IMR-90 (cell line): ENCODE data around the gene SLC37A1. TPM values are rescaled to one million over a fixed set of nuclear protein-coding genes. Genes with fewer than 3 reads are reported as not detected.

Experiments
- ATAC-seq: fragments of 200-7000 bp; cut with Tn5 transposase; 2 replicates; pipeline ENCODE4 v1.9.1; 2020; ENCODE audit warnings: low read depth, mild to moderate bottlenecking, moderate library complexity
- BruUV-seq: library from RNA; stranded (reverse); fragments of 400-500 nt; replicated peaks from 2 replicates; lab custom pipeline; 2021; lab: Mats Ljungman, UMichigan
- CTCF ChIA-PET: fragments of 300-600 bp; formaldehyde crosslinking; extraction: SDS; loops from one replicate; lab custom pipeline; 2021; ENCODE audit warnings: antibody characterized with exemption; lab: Yijun Ruan, JAX
- POLR2A ChIA-PET: fragments of 300-600 bp; sonication (Branson Sonifier 250); formaldehyde crosslinking; loops from one replicate; lab custom pipeline; 2022; ENCODE audit warnings: antibody characterized with exemption; ENCODE audit not compliant: unreplicated experiment; lab: Charles Lee
- DNase-seq: peaks from one replicate; pipeline ENCODE4 v3.0.0; 2013
- H2AFZ ChIP-seq: replicated peaks from 2 replicates; pipeline ENCODE3; 2013; ENCODE audit warnings: low read length, mild to moderate bottlenecking; ENCODE audit not compliant: poor library complexity
- H2AK5ac ChIP-seq: 2 replicates; pipeline ENCODE4 v1.6.1; 2013; ENCODE audit warnings: low read depth, low read length, inconsistent platforms
- H2AK9ac ChIP-seq: replicated peaks from 2 replicates; pipeline ENCODE3; 2013; ENCODE audit warnings: mild to moderate bottlenecking, low read depth, low read length, moderate library complexity; ENCODE audit not compliant: poor library complexity
- H2BK120ac ChIP-seq: 2 replicates; pipeline ENCODE4 v1.6.1; 2013; ENCODE audit warnings: low read depth, low read length, inconsistent platforms
- H2BK15ac ChIP-seq: 3 replicates; pipeline ENCODE4 v1.6.1; 2013; ENCODE audit warnings: low read depth, low read length, inconsistent platforms
- H2BK20ac ChIP-seq: 2 replicates; pipeline ENCODE4 v1.6.1; 2013; ENCODE audit warnings: low read depth, mild to moderate bottlenecking, inconsistent platforms, low read length, moderate library complexity
- H2BK5ac ChIP-seq: 2 replicates; pipeline ENCODE4 v1.6.1; 2013; ENCODE audit warnings: mild to moderate bottlenecking, low read depth, low read length, inconsistent platforms; ENCODE audit not compliant: poor library complexity, severe bottlenecking
- H3K14ac ChIP-seq: replicated peaks from 2 replicates; pipeline ENCODE4 v1.6.1; 2013; ENCODE audit warnings: low read depth, low read length, inconsistent platforms
- H3K18ac ChIP-seq: 2 replicates; pipeline ENCODE4 v1.6.1; 2013; ENCODE audit warnings: low read depth, low read length, control low read depth
- H3K23ac ChIP-seq: 2 replicates; pipeline ENCODE4 v1.6.1; 2013; ENCODE audit warnings: low read depth, low read length, inconsistent platforms
- H3K27ac ChIP-seq: 2 replicates; pipeline ENCODE4 v1.5.1; 2013; ENCODE audit warnings: mild to moderate bottlenecking, control low read depth, low read length; ENCODE audit not compliant: insufficient read depth
- H3K27me3 ChIP-seq: 2 replicates; pipeline ENCODE4 v1.6.1; 2013; ENCODE audit warnings: low read length; ENCODE audit not compliant: control insufficient read depth, insufficient read depth
- H3K36me3 ChIP-seq: 2 replicates; pipeline ENCODE4 v1.6.1; 2013; ENCODE audit warnings: low read length, mixed read lengths; ENCODE audit not compliant: control insufficient read depth, insufficient read depth
- H3K4ac ChIP-seq: 2 replicates; pipeline ENCODE4 v1.6.1; 2013; ENCODE audit warnings: low read depth, low read length, inconsistent platforms
- H3K4me1 ChIP-seq: 2 replicates; pipeline ENCODE4 v1.6.1; 2013; ENCODE audit warnings: low read length, mixed read lengths; ENCODE audit not compliant: control insufficient read depth, insufficient read depth
- H3K4me2 ChIP-seq: 2 replicates; pipeline ENCODE4 v1.6.1; 2013; ENCODE audit warnings: low read depth, mild to moderate bottlenecking, control low read depth, low read length, moderate library complexity
- H3K4me3 ChIP-seq: 2 replicates; pipeline ENCODE4 v1.5.1; 2013; ENCODE audit warnings: low read depth, mild to moderate bottlenecking, control low read depth, low read length, moderate library complexity; ENCODE audit not compliant: insufficient read depth
- H3K56ac ChIP-seq: 2 replicates; pipeline ENCODE4 v1.6.1; 2013; ENCODE audit warnings: low read length, inconsistent platforms; ENCODE audit not compliant: insufficient read depth; ENCODE audit errors: extremely low read depth
- H3K79me1 ChIP-seq, 2 experiments: 2 replicates each; pipeline ENCODE4 v1.6.1; 2013; ENCODE audit warnings: low read length in 2 of 2, inconsistent platforms in 1 of 2, low read depth in 1 of 2
- H3K9ac ChIP-seq: 2 replicates; pipeline ENCODE4 v1.6.1; 2013; ENCODE audit warnings: low read depth, low read length, control low read depth
- H3K9me1 ChIP-seq: 2 replicates; pipeline ENCODE4 v1.6.1; 2013; ENCODE audit warnings: low read length, inconsistent platforms; ENCODE audit not compliant: insufficient read depth
- H3K9me3 ChIP-seq: 2 replicates; pipeline ENCODE4 v1.6.1; 2013; ENCODE audit warnings: low read length; ENCODE audit not compliant: control insufficient read depth, insufficient read depth
- H4K20me1 ChIP-seq: 2 replicates; pipeline ENCODE4 v1.6.1; 2013; ENCODE audit warnings: low read length, inconsistent platforms; ENCODE audit not compliant: insufficient read depth
- H4K5ac ChIP-seq: 2 replicates; pipeline ENCODE4 v1.6.1; 2013; ENCODE audit warnings: mild to moderate bottlenecking, low read depth, low read length, control low read depth
- H4K8ac ChIP-seq, 2 experiments: 2 replicates each; pipeline ENCODE4 v1.6.1; 2013; ENCODE audit warnings: low read depth in 2 of 2, low read length in 2 of 2, control low read depth in 1 of 2, inconsistent platforms in 1 of 2
- H4K91ac ChIP-seq: 2 replicates; pipeline ENCODE4 v1.6.1; 2013; ENCODE audit warnings: low read depth, low read length, inconsistent platforms; ENCODE audit not compliant: insufficient read depth
- CEBPB ChIP-seq: IDR thresholded peaks from 2 replicates; pipeline ENCODE4 v1.6.1; 2012; ENCODE audit warnings: low read depth, low read length, improper control_type of control experiment
- MXI1 ChIP-seq: IDR thresholded peaks from 2 replicates; pipeline ENCODE4 v1.6.1; 2012; ENCODE audit warnings: low read depth, mild to moderate bottlenecking, low read length, moderate library complexity, borderline replicate concordance
- WGBS, 2 experiments: methylation state at CpG; one replicate each; pipeline versions ENCODE4 v1.1.5 to v1.1.7; 2013; ENCODE audit warnings: missing lambda C conversion rate in 2 of 2; ENCODE audit not compliant: insufficient read length in 1 of 2; ENCODE audit errors: extremely low coverage in 2 of 2; 5-methylcytosine and 5-hydroxymethylcytosine counted together
- dilution Hi-C: fragments of 300-500 bp; cut with HindIII; formaldehyde crosslinking; loops from one replicate; pipeline ENCODE4 v1.14.3; 2018; ENCODE audit warnings: low sequenced_read_pairs; ENCODE audit not compliant: unreplicated experiment
- in situ Hi-C: fragments of 300-500 bp; cut with MboI; formaldehyde crosslinking; loops from 3 replicates; pipeline ENCODE4 v1.14.3; 2019; ENCODE audit warnings: low sequenced_read_pairs, inconsistent platforms, mixed read lengths
- intact Hi-C: fragments of 100-400 bp; cut with micrococcal nuclease; formaldehyde crosslinking; loops from 2 replicates; pipeline ENCODE4 v1.10.0; 2022
- polyA plus RNA-seq, 3 experiments: library from polyadenylated mRNA; depleted of rRNA; stranded (reverse); fragments of >200 nt; gene quantifications; 2 replicates each; pipeline ENCODE4 v1.2.3, GENCODE V29; 2012; ENCODE audit warnings: low replicate concordance in 1 of 3
- total RNA-seq: library from RNA; depleted of rRNA; stranded (reverse); fragments of >200 nt; gene quantifications from 2 replicates; pipeline ENCODE4 v1.2.3, GENCODE V29; 2012
- TF ChIP-seq, protein P1 (sequence below): conservative IDR thresholded peaks from 2 replicates; pipeline ENCODE4 v1.5.1; 2012; ENCODE audit warnings: mild to moderate bottlenecking, low read depth, low read length, improper control_type of control experiment

The SLC37A1 gene
- total and polyA plus RNA-seq, 2 of the 4 experiments (the other 2 are of a cell fraction) = 0.36 to 0.48 TPM

- Histone ChIP-seq H3K14ac (no peak overlapping the region), H4K5ac (no peak overlapping the region), H4K8ac (no peak overlapping the region), H3K4ac (no peak overlapping the region), H3K18ac (no peak overlapping the region), H3K36me3 (no peaks in the 10 kb centered on the region), H3K56ac (no peak overlapping the region), H2BK5ac (no peak overlapping the region), H3K4me2 (no peak overlapping the region), H3K4me1 (no peaks in the 10 kb centered on the region), H4K91ac (no peak overlapping the region), H3K4me3 (no peak overlapping the region), H3K9me3 (no peaks in the 10 kb centered on the region), H2AFZ (no peak overlapping the region), H3K9me1 (no peaks in the 10 kb centered on the region), H2AK9ac (no peak overlapping the region), H4K20me1 (no peaks in the 10 kb centered on the region), H2BK120ac (no peak overlapping the region), H3K23ac (no peak overlapping the region), H2BK20ac (no peak overlapping the region), H3K9ac (no peak overlapping the region), H2BK15ac (no peak overlapping the region), H2AK5ac (no peak overlapping the region), H3K79me1 (no peaks in the 10 kb centered on the region), H3K27me3 (peaks cover 20% of the 10 kb centered on the region; the same call in 1 of the 2 replicates), H3K27ac (no peak overlapping the region)
- WGBS, 2 experiments = 96% methylated on average over 4 of the region's 13 CpGs; no CpG with 5 or more reads in 1 of the 2 experiments
- ATAC-seq (no peak), DNase-seq (no peak)
- no TSS peak for BruUV-seq
- CTCF ChIA-PET = no interaction called here
- POLR2A ChIA-PET = no interaction called here
- intact Hi-C loops (no loop called here), in situ Hi-C loops (no loop called here), dilution Hi-C loops (no loop called here)
- TF ChIP-seq CEBPB (no peak), MXI1 (no peak)
- TF ChIP-seq, protein P1, sequence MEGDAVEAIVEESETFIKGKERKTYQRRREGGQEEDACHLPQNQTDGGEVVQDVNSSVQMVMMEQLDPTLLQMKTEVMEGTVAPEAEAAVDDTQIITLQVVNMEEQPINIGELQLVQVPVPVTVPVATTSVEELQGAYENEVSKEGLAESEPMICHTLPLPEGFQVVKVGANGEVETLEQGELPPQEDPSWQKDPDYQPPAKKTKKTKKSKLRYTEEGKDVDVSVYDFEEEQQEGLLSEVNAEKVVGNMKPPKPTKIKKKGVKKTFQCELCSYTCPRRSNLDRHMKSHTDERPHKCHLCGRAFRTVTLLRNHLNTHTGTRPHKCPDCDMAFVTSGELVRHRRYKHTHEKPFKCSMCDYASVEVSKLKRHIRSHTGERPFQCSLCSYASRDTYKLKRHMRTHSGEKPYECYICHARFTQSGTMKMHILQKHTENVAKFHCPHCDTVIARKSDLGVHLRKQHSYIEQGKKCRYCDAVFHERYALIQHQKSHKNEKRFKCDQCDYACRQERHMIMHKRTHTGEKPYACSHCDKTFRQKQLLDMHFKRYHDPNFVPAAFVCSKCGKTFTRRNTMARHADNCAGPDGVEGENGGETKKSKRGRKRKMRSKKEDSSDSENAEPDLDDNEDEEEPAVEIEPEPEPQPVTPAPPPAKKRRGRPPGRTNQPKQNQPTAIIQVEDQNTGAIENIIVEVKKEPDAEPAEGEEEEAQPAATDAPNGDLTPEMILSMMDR = no peak
Measured at GRCh38 chr21:42533306-42533962, 19.8 kb downstream of the SLC37A1 start.
